ENCODE measurements around the gene SLMAP.

Gene SLMAP

DNA sequence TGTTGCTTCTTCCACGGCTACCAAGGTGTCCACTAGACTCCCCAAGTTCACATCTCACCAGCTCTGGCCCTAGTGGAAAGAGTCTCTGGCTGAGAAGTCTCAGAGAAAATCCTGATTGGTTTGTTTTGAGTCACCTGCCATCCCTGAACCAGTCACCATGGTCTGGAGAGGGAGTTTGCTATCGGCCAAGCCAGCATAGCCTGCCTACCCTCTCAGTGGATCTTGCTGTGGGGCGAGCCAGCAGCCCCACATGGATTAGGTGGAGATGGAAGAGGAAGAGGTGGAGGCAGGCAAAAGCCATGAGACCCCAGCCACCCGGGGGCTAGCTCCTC lies 204.0 kb downstream of the SLMAP start:
- no peak for DNase-seq (ENCODE audit: low read depth in 1 of 2, low spot score in 1 of 2)

DNA sequence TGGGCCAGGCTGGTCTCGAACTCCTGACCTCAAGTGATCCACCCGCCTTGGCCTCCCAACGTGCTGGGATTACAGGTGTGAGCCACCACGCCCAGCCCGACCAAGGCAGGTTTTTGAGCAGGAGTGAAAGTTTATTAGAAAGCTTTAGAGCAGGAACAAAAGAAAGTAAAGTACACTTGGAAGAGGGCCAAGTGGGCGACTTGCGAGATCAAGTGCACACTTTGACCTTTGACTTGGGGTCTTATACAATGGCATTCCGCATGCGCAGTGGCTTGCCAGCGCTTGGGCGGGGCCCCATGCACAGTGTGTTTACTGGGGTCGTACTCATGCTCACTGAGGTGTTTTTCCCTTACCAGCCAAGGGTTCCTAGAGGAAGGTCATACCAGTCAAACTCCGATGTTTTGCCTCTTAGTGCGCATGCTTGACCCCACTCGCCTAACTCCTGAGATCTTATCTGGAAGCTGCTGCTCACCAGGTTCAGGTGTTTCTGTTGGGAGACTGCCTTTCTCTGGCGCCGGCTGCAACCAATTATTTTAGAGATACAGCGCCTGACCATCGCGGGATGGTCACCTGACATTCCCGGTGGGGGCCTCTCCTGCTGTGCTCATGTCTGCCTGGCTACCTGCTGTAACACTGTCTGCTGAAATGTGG lies 205.2 kb downstream of the SLMAP start:
- DNase-seq (ENCODE audit: low read depth in 1 of 2, low spot score in 1 of 2) = no peak

DNA sequence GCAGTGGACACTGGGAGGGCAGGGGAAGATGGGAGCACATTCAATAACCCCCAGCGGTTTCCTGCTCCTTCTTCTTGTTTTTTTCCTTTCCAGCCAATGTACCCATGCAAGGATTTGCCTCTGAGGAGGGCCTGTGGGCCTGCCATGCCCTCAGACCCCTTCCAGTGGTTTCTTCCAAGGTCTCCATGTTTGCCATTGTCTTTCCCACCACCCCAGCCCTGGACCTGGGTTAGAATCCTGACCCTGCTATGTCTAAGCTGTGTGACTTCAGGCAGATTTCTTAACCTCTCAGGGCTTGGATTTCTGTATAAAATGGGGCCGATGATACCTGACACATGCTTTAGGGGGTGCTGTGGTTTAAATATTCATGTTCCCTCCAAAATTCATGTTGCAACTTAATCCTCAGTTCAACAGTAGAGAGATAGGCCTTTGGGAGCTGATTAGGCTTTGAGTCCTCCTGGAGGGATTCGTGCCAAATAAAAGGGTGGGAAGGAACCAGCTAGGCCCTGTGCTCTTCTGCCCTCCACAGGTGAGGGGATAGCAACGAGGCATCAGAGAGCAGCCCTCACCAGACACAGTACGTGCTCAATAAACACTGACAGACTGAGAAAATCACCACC lies 205.8 kb downstream of the SLMAP start:
- no peak for DNase-seq (ENCODE audit: low read depth in 1 of 2, low spot score in 1 of 2)

DNA sequence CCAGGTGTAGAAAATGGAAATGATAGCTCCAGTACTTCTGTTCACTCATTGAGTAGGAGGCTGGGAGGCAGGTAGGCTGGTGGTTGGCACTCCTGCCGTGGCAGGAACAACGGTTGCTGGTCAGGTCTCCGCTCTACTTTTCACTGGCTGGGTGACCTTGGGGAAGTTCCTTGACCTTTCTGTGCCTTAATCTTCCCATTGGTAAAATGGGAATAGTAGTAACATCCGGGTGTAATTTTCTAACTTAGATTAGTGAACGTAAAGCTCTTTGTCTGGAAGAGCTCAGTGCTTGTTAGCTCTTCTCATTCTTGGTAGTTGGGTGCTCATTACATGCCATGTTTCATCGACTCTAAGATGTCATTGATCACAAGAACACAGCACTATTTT lies 206.3 kb downstream of the SLMAP start:
- DNase-seq (ENCODE audit: low read depth in 1 of 2, low spot score in 1 of 2) = no peak

DNA sequence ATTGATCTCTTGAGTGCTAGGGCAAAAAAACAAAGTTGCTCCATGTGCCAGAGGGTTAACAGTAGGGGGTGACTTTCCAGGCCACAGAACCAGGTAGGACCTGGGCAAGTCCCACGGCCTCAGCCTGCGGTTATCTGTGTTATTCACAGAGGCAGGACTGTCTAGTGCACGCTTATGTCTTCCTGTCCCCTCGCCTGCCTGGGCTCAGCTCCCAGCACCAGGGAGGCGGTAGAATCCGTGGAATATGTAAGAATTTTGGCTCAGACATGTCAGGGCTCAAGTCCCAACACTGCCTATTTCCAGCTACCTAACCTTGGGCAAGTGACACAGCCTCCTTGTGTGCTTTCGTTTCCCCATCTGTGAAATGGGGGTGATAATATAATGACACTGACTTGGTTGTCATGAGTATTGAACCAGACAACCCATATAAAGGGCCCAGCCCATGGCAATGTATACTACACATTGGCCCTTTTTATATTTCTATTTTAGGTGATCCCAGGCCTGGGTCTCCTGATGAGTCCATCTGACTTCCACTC lies 207.8 kb downstream of the SLMAP start:
- DNase-seq (ENCODE audit: low read depth in 1 of 2, low spot score in 1 of 2) = no peak

DNA sequence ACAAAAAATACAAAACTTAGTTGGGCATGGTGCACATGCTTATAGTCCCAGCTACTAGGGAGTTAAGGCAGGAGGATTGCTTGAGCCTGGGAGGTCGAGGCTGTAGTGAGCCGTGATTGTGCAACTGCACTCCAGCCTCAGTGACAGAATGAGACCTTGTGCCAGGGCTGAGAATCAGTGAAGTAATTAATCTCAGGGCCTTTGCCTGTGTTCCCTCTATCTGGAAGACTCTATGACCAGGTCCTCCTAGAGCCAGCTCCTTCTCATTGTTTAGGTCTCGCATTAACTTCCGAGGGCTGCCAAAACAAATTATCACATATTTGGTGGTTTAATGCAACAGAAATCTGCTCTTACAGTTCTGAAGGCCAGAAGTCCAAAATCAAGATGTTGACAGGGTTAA lies 210.7 kb downstream of the SLMAP start:
- no peak for DNase-seq (ENCODE audit: low read depth in 1 of 2, low spot score in 1 of 2)

DNA sequence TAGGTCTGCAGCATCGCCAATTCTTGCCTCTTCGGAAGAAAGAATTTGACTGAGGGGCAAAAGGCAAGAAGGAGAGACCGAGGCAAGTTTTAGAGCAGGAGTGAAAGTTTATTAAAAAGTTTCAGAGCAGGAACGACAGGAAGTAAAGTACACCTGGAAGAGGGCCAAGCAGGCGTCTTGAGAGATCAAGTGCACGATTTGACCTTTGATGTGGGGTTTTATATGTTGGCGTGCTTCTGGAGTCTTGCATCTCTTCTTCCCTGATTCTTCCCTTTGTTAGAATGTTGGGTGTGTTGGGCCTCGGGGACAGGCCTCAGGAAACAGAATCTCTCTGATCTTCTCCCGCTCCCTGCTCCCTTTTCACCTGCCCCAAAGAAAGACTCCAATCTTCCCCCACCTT lies 211.5 kb downstream of the SLMAP start:
- no peak for DNase-seq (ENCODE audit: low read depth in 1 of 2, low spot score in 1 of 2)

DNA sequence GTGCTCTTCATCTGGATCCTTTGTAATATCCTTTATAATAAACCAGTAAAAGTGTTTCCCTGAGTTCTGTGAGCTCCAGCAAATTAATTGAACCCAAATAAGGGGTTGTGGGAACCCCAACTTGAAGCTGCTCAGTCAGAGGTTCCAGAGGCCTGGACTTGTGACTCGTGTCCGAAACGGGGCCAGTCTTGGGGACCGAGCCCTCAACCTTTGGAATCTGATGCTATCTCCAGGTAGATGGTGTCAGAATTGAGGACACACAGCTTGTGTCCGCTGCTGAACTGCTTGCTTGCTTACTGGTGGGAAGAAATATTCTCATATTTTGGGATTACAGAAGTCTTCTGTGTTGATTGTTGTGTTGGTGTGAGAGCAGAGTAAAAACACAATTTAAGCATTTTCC lies 212.4 kb downstream of the SLMAP start:
- no peak for DNase-seq (ENCODE audit: low read depth in 1 of 2, low spot score in 1 of 2)

DNA sequence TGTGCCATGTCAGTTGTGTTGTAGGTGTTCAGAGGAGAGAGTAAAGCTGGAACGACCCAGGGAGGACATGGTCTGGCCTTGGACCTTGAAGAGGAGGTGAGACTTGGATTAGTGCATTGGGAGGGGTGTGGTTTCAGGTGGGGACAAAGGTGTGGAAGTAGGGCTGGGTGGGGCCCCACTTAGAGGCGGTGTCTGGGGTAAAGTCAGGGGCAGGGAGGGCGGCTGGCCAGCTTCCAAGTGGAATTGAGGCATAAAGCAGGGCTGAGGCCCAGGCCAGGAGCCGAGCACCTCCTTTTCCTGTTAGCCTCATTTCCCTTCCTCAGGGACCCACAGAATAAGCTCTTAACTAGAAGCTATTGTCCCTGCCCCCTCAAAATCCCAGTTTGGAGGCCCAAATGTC lies 215.9 kb downstream of the SLMAP start:
- DNase-seq (ENCODE audit: low read depth in 1 of 2, low spot score in 1 of 2) = no peak

DNA sequence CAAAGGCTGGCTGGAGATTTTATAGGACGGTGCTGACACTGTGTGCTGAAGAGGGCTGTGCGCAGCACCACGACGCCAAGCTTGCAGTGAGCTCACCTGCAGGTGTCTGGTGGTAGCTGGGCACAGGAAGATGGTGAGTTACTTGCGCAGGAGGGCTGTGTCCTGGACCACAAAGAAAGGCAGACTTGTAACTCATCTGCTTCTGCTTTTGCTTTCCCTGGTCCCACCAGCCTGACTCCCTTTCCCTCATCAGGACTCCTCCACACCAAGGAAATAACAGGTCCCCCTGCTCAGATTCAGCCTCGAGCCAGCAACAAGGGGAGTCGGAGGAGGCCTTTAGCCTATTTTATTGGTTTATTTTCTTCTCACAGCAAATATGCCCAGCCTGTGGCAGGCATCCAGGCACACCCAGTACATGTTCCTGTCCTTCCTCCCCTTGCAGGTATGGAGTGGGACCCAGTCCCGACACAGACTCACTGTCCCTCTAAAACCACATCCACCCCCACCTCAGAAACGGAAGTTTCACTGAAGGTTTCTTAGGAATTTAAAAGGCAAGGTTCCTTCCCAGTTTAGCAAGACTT lies 216.5 kb downstream of the SLMAP start:
- no peak for DNase-seq (ENCODE audit: low read depth in 1 of 2, low spot score in 1 of 2)

DNA sequence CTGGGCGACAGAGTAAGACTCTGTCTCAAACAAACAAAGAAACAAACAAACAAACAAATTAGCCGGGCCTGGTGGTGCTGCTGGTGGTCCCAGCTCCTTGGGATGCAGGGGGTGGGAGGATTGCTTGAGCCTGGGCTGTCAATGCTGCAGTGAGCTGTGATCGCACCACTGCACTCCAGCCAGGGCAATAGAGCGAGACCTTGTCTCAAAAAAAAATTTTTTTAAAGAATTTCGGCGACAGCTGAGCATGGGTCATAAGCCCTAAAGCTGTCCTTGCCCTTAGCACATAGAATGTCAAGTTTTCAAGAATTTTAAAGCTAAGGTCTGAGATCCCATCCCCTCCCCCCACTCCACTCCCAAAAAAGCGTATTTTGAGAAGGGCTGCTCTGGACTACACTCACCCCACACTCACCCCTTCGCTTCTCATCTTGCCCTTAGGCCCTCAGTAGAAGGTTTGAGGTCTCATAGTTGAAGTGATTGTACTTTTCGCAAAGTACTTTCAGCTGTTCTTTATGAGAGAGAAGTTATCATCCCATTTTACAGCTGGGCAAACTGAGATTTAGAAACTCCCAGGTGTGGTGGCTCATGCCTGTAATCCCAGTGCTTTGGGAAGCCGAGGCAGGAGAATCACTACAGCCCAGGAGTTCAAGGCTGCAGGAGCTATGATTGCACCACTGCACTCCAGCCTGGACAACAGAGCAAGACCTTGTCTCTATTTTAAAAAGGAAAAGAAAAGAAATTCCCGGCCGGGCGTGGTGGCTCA lies 217.8 kb downstream of the SLMAP start:
- DNase-seq (ENCODE audit: low read depth in 1 of 2, low spot score in 1 of 2) = no peak

DNA sequence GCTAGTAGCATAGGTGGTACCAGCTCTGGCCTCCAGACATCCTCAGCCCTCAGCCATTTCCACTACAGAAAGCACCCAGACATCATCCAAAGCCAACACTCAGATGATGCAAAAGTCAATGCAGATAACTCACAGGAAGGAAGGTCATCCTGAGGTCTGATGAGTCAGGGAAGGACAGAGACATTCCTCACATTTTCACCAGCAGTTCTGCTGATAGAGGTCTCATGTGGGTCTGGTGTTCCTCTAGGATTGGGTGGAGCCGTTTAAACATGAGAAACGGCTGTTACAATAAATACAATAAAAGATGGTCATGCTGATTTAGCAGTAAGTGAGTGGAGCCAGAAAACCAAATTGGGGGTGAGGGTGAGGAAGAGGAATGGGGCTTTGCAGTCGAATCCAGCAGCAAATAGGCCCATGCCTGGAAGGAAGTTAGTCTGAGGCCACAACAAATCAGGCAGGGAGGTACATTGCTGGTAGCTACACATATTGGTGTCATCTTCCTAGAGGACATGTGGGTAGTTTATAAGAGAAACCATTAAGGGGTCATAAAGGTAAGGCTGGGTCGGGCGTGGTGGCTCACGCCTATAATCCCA lies 218.8 kb downstream of the SLMAP start:
- no peak for DNase-seq (ENCODE audit: low read depth in 1 of 2, low spot score in 1 of 2)

DNA sequence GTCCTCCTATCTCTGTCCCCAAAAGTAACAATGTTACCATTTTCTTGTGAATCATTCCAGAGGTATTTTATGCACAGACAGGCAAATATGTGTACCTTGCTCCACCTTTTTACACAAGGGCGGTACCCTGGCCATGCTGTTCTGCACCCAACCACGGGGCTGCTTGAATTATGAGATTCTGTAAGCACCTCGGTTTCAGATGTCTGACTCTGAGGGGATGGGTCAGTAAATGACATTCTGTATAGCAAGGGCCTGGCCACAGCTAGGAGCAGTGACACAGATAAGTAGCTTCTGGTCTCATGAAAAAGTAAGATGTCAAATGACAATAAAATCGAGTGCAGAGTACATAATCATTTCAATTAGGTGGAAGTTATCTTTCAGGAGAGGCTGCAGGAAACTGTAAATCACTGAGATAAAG lies 221.7 kb downstream of the SLMAP start:
- DNase-seq (ENCODE audit: low read depth in 1 of 2, low spot score in 1 of 2) = no peak

DNA sequence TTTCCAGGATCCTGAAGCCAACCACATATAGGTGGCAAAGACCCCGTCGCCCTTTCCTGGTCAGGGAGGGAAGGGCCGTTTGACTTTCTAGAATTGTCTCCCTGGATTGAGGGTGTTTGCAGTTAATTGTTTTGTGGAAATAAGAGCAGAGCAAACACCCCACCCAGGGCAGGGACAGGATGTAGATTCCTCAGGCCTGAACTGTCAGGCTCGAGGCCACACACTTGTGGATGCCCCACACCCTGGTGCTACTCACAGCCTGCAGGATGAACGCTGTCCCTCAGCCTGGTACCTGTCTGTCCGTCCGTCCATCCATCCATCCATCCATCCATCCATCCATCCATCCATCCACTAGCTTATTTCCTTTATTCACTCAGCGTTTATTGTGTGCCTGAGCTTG lies 222.2 kb downstream of the SLMAP start:
- DNase-seq (ENCODE audit: low read depth in 1 of 2, low spot score in 1 of 2) = no peak
